ENCODE measurements around the gene SLC38A3. TPM values are rescaled to one million over a fixed set of nuclear protein-coding genes. Genes with fewer than 3 reads are reported as not detected.

Gene SLC38A3
- total RNA-seq, 4 donors from 2014 or later: not detected

GRCh38 chr3:50268703-50269451 is 63.8 kb downstream of the SLC38A3 start, which contains the start of gene SEMA3B:
SEMA3B (plus strand) TSS chr3:50269147; CDS start chr3:50269241, 94 bp downstream.
- TF ChIP-seq CTCF (IDR thresholded peaks at IDR 0.05; ENCODE audit: low read depth): no peak

- TF ChIP-seq CTCF (IDR thresholded peaks at IDR 0.05; ENCODE audit: low read depth): no peak
These were observed 64.4 kb downstream of the SLC38A3 start for GRCh38 chr3:50269460-50269859.

GRCh38 chr3:50269977-50270413 is 64.9 kb downstream of the SLC38A3 start:
- no peak for TF ChIP-seq CTCF (IDR thresholded peaks at IDR 0.05; ENCODE audit: low read depth)

- TF ChIP-seq CTCF (IDR thresholded peaks at IDR 0.05; ENCODE audit: low read depth): no peak
These were observed 65.6 kb downstream of the SLC38A3 start for GRCh38 chr3:50270422-50271224.

Small RNA genes within 50 kb of the gene (small RNA-seq; reads per million reads assigned to genes)
- gene MIR566 (not detected), gene MIR5787 (not detected)

Other genes with a start within 250 kb of the SLC38A3 start
- 100 to 1,000 TPM; 236 to 276 (median 256) TPM for gene RBM5, start 116.4 kb upstream of the SLC38A3 start, total RNA-seq
- gene SEMA3F, start 49.9 kb upstream of the SLC38A3 start, total RNA-seq: 10 to 100 TPM in 2 of 4 donors, 1 to 10 TPM in 2; 4.6 to 32.8 (median 11.5) TPM
- not detected for gene GNAT1, start 13.7 kb upstream of the SLC38A3 start, total RNA-seq
- gene GNAI2, start 30.9 kb downstream of the SLC38A3 start, total RNA-seq: 100 to 1,000 TPM; 208 to 300 (median 249) TPM
- 10 to 100 TPM in 1 of 4 donors, 1 to 10 TPM in 3; 2.4 to 13.7 (median 7.0) TPM for gene SEMA3B, start 63.9 kb downstream of the SLC38A3 start, total RNA-seq
- not detected for gene LSMEM2, start 73.8 kb downstream of the SLC38A3 start, total RNA-seq
- gene IFRD2, start 87.2 kb downstream of the SLC38A3 start, total RNA-seq: 10 to 100 TPM; 31.6 to 56.4 (median 52.2) TPM
- 1 to 10 TPM; 1.5 to 5.1 (median 3.4) TPM for gene HYAL3, start 94.1 kb downstream of the SLC38A3 start, total RNA-seq
- gene NAA80, start 94.1 kb downstream of the SLC38A3 start, total RNA-seq: 10 to 100 TPM in 1 of 4 donors, 1 to 10 TPM in 3; 5.2 to 10.4 (median 6.6) TPM
- 10 to 100 TPM in 1 of 4 donors, 1 to 10 TPM in 3; 3.1 to 13.8 (median 4.7) TPM for gene HYAL1, start 98.3 kb downstream of the SLC38A3 start, total RNA-seq
- gene HYAL2, start 117.5 kb downstream of the SLC38A3 start, total RNA-seq: 100 to 1,000 TPM in 2 of 4 donors, 10 to 100 TPM in 2; 54.4 to 207 (median 117) TPM
- gene TUSC2, start 123.0 kb downstream of the SLC38A3 start, total RNA-seq: 10 to 100 TPM; 17.8 to 27.5 (median 20.7) TPM
- gene RASSF1, start 135.6 kb downstream of the SLC38A3 start, total RNA-seq: 10 to 100 TPM; 37.0 to 62.8 (median 54.1) TPM
- gene ZMYND10, start 140.5 kb downstream of the SLC38A3 start, total RNA-seq: 1 to 10 TPM in 1 of 4 donors, not detected in 3; 1.5 TPM
- 10 to 100 TPM; 14.3 to 18.8 (median 17.5) TPM for gene NPRL2, start 145.5 kb downstream of the SLC38A3 start, total RNA-seq
- gene CYB561D2, start 145.6 kb downstream of the SLC38A3 start, total RNA-seq: 10 to 100 TPM; 13.9 to 22.0 (median 18.2) TPM
- gene TMEM115, start 154.2 kb downstream of the SLC38A3 start, total RNA-seq: 10 to 100 TPM; 30.5 to 44.5 (median 41.2) TPM

All from subcutaneous adipose tissue (tissue), 4 donors.